Nephron progenitor cell (in vitro differentiated cells): ENCODE results near the gene DAP.

Source experiments
- DNase-seq: peaks from one replicate; pipeline ENCODE4 v3.0.0; 2021
- H3K27ac Mint-ChIP-seq: 2 replicates; pipeline ENCODE4 v1.8.0; 2021; ENCODE audit warnings: mild to moderate bottlenecking, moderate library complexity, mixed read lengths
- H3K27me3 Mint-ChIP-seq: 2 replicates; pipeline ENCODE4 v1.8.0; 2021; ENCODE audit warnings: mild to moderate bottlenecking, low read depth, mixed read lengths; ENCODE audit not compliant: poor library complexity
- H3K36me3 Mint-ChIP-seq: 2 replicates; pipeline ENCODE4 v1.8.0; 2021; ENCODE audit warnings: low read depth, mixed read lengths
- H3K4me1 Mint-ChIP-seq: 2 replicates; pipeline ENCODE4 v1.8.0; 2021; ENCODE audit warnings: mixed read lengths
- H3K4me3 Mint-ChIP-seq: 2 replicates; pipeline ENCODE4 v1.8.0; 2021; ENCODE audit warnings: mild to moderate bottlenecking, moderate library complexity, mixed read lengths
- H3K9me3 Mint-ChIP-seq: 2 replicates; pipeline ENCODE4 v1.8.0; 2021; ENCODE audit warnings: mild to moderate bottlenecking, moderate library complexity, mixed read lengths
- CTCF ChIP-seq: fragments of 200-600 bp; sonication (generic); IDR thresholded peaks from 2 replicates; pipeline ENCODE4 v1.5.0; 2021; ENCODE audit warnings: antibody characterized with exemption

Gene DAP

GRCh38 chr5:10679336-10679988 lies 81.6 kb downstream of the DAP start:
- no peak for TF ChIP-seq CTCF
- H3K4me1 Mint-ChIP-seq, result peaks cover 9% of the 10 kb centered on the region
- H3K9me3 Mint-ChIP-seq, result peaks cover 10% of the 10 kb centered on the region
- H3K36me3 Mint-ChIP-seq, result peaks cover 56% of the 10 kb centered on the region
- no peak overlapping the region for H3K4me3 Mint-ChIP-seq
- H3K27ac Mint-ChIP-seq, result no peak overlapping the region
- DNase-seq, result no peak
- peaks cover 8% of the 10 kb centered on the region for H3K27me3 Mint-ChIP-seq

- DNase-seq, result no peak
- peaks cover 52% of the 10 kb centered on the region for H3K36me3 Mint-ChIP-seq
- no peak overlapping the region for H3K27ac Mint-ChIP-seq
- peaks cover 5% of the 10 kb centered on the region for H3K27me3 Mint-ChIP-seq
- no peak overlapping the region for H3K4me3 Mint-ChIP-seq
- peaks cover 9% of the 10 kb centered on the region for H3K4me1 Mint-ChIP-seq
- peaks cover 10% of the 10 kb centered on the region for H3K9me3 Mint-ChIP-seq
- TF ChIP-seq CTCF, result no peak
Observed at GRCh38 chr5:10678244-10678643, 82.8 kb downstream of the DAP start.

GRCh38 chr5:10677533-10677932 lies 83.5 kb downstream of the DAP start:
- H3K9me3 Mint-ChIP-seq, result peaks cover 10% of the 10 kb centered on the region
- TF ChIP-seq CTCF, result no peak
- H3K4me1 Mint-ChIP-seq, result peaks cover 9% of the 10 kb centered on the region
- DNase-seq, result no peak
- peaks cover 51% of the 10 kb centered on the region for H3K36me3 Mint-ChIP-seq
- H3K27ac Mint-ChIP-seq, result no peak overlapping the region
- H3K4me3 Mint-ChIP-seq, result no peak overlapping the region
- peaks cover 5% of the 10 kb centered on the region for H3K27me3 Mint-ChIP-seq

- H3K27ac Mint-ChIP-seq, result no peak overlapping the region
- DNase-seq, result no peak
- TF ChIP-seq CTCF, result no peak
- peaks cover 9% of the 10 kb centered on the region for H3K4me1 Mint-ChIP-seq
- H3K4me3 Mint-ChIP-seq, result no peak overlapping the region
- peaks cover 5% of the 10 kb centered on the region for H3K27me3 Mint-ChIP-seq
- peaks cover 45% of the 10 kb centered on the region for H3K36me3 Mint-ChIP-seq
- peaks cover 10% of the 10 kb centered on the region for H3K9me3 Mint-ChIP-seq
Observed at GRCh38 chr5:10676946-10677345, 84.1 kb downstream of the DAP start.

- no peak for TF ChIP-seq CTCF
- peaks cover 10% of the 10 kb centered on the region for H3K9me3 Mint-ChIP-seq
- DNase-seq, result no peak
- no peak overlapping the region for H3K4me3 Mint-ChIP-seq
- H3K4me1 Mint-ChIP-seq, result peaks cover 9% of the 10 kb centered on the region
- no peak overlapping the region for H3K27ac Mint-ChIP-seq
- H3K27me3 Mint-ChIP-seq, result peaks cover 8% of the 10 kb centered on the region
- H3K36me3 Mint-ChIP-seq, result peaks cover 43% of the 10 kb centered on the region
Observed at GRCh38 chr5:10676224-10676623, 84.8 kb downstream of the DAP start.

- Mint-ChIP-seq H3K27ac (peak overlapping the region; percentile 58), H3K4me1 (peaks cover 9% of the 10 kb centered on the region), H3K27me3 (peaks cover 13% of the 10 kb centered on the region), H3K36me3 (peaks cover 34% of the 10 kb centered on the region), H3K9me3 (peaks cover 10% of the 10 kb centered on the region), H3K4me3 (no peak overlapping the region)
- TF ChIP-seq CTCF, result no peak
- DNase-seq, result no peak
Observed at GRCh38 chr5:10675177-10675700, 85.8 kb downstream of the DAP start.
